ENCODE results near the gene LPCAT3. TPM values are rescaled to one million over a fixed set of nuclear protein-coding genes. Genes with fewer than 3 reads are reported as not detected.
"Not testable (repeated sequence)": the region's sequence is repeated elsewhere in the genome, so short reads cannot be mapped to it uniquely, and the experiment has no call there.

LPCAT3 gene
- total RNA-seq, 1 donor from 2014 or later: 12.5 TPM

DNA sequence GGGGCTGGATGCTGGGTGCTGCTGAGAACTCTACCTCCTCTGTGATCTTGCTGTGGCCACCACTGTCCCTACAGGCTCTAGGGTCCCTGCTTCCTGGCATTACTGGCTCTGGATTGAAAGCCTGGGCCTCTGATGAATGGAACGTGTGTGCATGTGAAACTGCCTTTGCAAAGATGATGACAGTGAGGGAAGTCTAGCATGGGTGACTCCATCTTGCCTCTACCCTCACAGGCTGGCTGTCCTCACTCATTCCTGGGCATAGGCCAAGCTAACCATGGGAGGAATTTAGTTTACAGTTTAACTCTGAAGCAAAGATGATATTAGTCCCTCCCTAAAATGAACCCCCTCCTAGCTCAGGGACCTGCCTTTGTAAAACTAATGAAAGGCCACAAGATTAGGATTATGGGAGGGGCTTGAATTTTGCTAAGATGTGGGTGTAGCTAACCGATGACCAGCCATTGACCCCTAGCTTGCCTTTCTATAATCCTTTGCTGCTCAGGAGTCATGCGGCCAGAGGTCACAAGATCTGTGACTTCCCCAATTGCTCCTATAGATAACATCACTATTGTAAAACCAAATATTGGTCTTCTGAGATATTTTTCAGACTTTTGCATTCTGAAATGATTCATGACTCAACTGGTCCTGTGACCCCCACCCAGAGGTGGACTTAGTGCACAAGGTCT lies 40.0 kb upstream of the LPCAT3 start:
- no peaks in the 10 kb centered on the region for H3K36me3 ChIP-seq (ENCODE audit: control insufficient read depth, insufficient read depth, low read length)

DNA sequence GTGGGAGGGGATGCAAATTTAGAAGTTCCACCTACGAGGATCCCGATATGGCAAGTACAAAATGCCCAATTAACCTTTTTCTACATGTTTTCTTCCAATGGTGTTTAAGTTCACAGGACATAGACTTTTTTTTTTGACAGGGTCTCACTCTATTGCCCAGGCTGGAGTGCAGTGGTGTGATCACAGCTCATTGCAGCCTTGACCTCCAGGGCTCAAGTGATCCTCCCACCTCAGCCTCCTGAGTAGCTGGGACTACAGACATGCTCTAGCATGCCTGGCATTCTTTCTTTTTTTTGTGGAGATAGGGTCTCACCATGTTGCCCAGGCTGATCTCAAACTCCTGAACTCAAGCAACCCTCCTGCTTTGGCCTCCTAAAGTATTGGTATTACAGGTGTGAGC lies 37.5 kb upstream of the LPCAT3 start:
- not testable (repeated sequence) for H3K27me3 ChIP-seq (ENCODE audit: control insufficient read depth, insufficient read depth, low read length); H3K36me3 ChIP-seq (ENCODE audit: control insufficient read depth, insufficient read depth, low read length); H3K4me3 ChIP-seq (ENCODE audit: low read depth, low read length); DNase-seq (ENCODE audit: low read depth)

More for the DNA sequence above, 40.0 kb upstream of the LPCAT3 start:
- DNase-seq (ENCODE audit: low read depth): no peak
- Histone ChIP-seq H3K4me3 (ENCODE audit: low read depth, low read length) (no peak overlapping the region), H3K27me3 (ENCODE audit: control insufficient read depth, insufficient read depth, low read length) (peaks cover 7% of the 10 kb centered on the region)
- TF ChIP-seq, protein P1, sequence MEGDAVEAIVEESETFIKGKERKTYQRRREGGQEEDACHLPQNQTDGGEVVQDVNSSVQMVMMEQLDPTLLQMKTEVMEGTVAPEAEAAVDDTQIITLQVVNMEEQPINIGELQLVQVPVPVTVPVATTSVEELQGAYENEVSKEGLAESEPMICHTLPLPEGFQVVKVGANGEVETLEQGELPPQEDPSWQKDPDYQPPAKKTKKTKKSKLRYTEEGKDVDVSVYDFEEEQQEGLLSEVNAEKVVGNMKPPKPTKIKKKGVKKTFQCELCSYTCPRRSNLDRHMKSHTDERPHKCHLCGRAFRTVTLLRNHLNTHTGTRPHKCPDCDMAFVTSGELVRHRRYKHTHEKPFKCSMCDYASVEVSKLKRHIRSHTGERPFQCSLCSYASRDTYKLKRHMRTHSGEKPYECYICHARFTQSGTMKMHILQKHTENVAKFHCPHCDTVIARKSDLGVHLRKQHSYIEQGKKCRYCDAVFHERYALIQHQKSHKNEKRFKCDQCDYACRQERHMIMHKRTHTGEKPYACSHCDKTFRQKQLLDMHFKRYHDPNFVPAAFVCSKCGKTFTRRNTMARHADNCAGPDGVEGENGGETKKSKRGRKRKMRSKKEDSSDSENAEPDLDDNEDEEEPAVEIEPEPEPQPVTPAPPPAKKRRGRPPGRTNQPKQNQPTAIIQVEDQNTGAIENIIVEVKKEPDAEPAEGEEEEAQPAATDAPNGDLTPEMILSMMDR (IDR thresholded peaks at IDR 0.05; ENCODE audit: insufficient read depth, low read length, poor library complexity, severe bottlenecking): no peak

DNA sequence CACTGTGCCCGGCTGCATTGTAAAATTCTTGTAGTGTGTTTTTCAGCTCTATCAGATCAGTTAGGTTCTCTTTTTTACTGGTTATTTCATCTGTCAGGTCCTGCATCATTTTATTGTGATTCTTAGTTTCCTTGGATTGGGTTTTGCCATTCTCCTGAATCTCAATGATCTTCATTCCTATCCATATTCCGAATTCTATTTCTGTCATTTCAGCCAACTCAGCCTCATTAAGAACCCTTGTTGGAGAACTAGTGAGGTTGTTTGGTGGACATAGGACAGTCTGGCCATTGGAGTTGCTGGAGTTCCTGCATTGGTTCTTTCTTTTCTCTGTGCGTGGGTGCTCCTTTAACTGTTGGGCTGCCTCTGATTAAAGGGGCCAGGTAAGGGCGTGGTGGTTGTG lies 36.6 kb upstream of the LPCAT3 start:
- H3K27me3 ChIP-seq (ENCODE audit: control insufficient read depth, insufficient read depth, low read length): peaks cover 4% of the 10 kb centered on the region

DNA sequence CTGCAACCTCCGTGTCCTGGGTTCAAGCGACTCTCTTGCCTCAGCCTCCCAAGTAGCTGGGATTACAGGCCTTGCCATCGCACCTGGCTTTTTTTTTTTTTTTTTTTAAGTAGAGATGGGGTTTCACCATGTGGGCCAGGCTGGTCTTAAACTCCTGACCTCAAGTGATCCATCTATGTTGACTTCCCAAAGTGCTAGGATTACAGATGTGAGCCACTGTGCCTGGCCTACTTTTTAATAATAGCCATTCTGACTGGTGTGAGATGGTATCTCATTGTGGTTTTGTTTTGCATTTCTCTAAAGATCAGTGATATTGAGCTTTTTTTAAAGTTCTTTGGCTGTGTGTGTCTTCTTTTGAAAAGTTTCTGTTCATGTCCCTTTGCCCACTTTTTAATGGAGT lies 31.7 kb upstream of the LPCAT3 start:
- not testable (repeated sequence) for H3K36me3 ChIP-seq (ENCODE audit: control insufficient read depth, insufficient read depth, low read length); H3K27me3 ChIP-seq (ENCODE audit: control insufficient read depth, insufficient read depth, low read length); DNase-seq (ENCODE audit: low read depth); H3K4me3 ChIP-seq (ENCODE audit: low read depth, low read length)

More for the DNA sequence above, 36.6 kb upstream of the LPCAT3 start:
- TF ChIP-seq, protein P1 (IDR thresholded peaks at IDR 0.05; ENCODE audit: insufficient read depth, low read length, poor library complexity, severe bottlenecking): no peak
- H3K4me3 ChIP-seq (ENCODE audit: low read depth, low read length): no peak overlapping the region
- no peak for DNase-seq (ENCODE audit: low read depth)
- no peaks in the 10 kb centered on the region for H3K36me3 ChIP-seq (ENCODE audit: control insufficient read depth, insufficient read depth, low read length)

DNA sequence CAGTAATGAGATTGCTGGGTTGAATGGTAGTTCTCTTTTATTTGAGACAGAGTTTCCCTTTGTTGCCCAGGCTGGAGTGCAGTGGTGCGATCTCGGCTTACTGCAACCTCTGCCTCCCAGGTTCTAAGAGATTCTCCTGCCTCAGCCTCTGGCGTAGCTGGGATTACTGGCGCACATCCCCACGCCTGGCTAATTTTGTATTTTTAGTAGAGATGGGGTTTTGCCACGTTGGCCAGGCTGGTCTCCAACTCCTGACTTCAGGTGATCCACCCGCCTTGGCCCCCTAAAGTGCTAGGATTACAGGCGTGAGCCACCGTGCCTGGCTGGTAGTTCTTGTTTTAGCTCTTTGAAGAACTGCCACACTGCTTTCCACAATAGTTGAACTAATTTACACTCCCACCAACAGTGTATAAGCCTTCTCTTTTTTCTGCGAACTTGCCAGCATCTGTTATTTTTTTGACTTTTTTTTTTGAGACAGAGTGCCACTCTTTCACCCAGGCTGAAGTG lies 31.2 kb upstream of the LPCAT3 start:
- H3K27me3 ChIP-seq (ENCODE audit: control insufficient read depth, insufficient read depth, low read length); H3K36me3 ChIP-seq (ENCODE audit: control insufficient read depth, insufficient read depth, low read length); DNase-seq (ENCODE audit: low read depth); H3K4me3 ChIP-seq (ENCODE audit: low read depth, low read length): not testable (repeated sequence)

DNA sequence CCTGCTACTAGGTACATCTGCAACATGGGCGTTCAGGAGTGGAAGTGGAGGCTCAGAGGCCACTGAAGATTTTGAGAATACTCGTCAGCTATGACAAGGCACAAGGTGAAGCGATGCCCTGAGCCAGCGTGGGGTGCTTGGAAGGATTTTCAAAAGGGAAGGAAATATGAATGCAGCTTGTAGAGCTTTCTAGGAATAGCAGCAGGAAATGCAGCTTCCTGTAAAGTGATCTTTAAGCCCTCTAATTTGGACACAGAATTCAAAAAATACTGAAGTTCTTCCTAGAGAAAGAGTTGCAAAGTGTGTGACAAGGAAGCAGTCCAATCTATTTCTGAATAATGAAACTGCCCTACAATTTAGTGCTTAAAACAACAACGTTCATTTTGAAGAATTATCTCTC lies 29.0 kb upstream of the LPCAT3 start:
- H3K27me3 ChIP-seq (ENCODE audit: control insufficient read depth, insufficient read depth, low read length): no peaks in the 10 kb centered on the region
- TF ChIP-seq, protein P1 (IDR thresholded peaks at IDR 0.05; ENCODE audit: insufficient read depth, low read length, poor library complexity, severe bottlenecking): no peak
- no peak overlapping the region for H3K4me3 ChIP-seq (ENCODE audit: low read depth, low read length)
- no peaks in the 10 kb centered on the region for H3K36me3 ChIP-seq (ENCODE audit: control insufficient read depth, insufficient read depth, low read length)
- DNase-seq (ENCODE audit: low read depth): no peak

DNA sequence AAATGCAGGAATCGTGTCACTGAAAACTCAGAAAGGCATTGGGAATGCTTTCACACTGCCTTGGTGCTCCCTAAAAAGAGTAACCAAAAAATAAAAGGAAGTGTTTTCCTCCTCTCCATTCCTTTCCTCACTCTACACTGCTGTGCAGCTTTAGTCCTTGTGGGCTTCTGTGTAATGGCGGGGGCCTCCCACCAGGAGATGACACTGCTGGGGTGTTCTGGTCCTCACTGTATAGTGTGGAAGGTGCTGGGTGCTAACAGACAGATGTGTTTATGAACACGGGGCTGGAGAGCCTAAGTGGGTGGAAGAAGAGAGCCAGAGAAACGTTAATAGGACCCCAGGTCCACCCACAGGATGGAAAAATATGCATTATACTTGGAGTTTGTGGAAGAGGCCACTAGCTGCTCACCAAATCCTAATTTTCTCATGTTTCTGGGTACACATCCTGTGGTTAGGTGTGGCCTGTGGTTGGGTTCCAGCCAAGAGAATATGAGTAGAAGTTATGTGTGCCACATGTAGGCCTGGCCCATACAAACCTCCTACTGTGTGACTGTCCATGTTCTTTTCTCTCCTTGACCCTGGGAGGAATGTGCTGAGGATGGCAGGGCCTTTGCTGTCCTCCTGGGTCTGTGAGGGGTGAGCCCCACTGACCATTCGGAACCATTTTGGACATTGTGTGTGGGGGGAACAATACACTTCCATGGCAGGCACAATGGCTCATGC lies 28.3 kb upstream of the LPCAT3 start:
- H3K4me3 ChIP-seq (ENCODE audit: low read depth, low read length): no peak overlapping the region
- no peaks in the 10 kb centered on the region for H3K36me3 ChIP-seq (ENCODE audit: control insufficient read depth, insufficient read depth, low read length)
- no peak for DNase-seq (ENCODE audit: low read depth)
- no peaks in the 10 kb centered on the region for H3K27me3 ChIP-seq (ENCODE audit: control insufficient read depth, insufficient read depth, low read length)
- TF ChIP-seq, protein P1 (IDR thresholded peaks at IDR 0.05; ENCODE audit: insufficient read depth, low read length, poor library complexity, severe bottlenecking): no peak
